Ascending aorta (tissue), 2 donors: ENCODE results near the gene EZR. TPM values are rescaled to one million over a fixed set of nuclear protein-coding genes. Genes with fewer than 3 reads are reported as not detected.

Experiments used
- DNase-seq, 2 donors: peaks; one replicate each; pipeline ENCODE4 v3.0.0-alpha.2; 2019; ENCODE audit warnings: low spot score in 2 of 2
- H3K27ac ChIP-seq, 2 donors: fragments of 200-600 bp; sonication (generic); one replicate each; pipeline ENCODE4 v1.5.1; 2016 to 2017; ENCODE audit warnings: mild to moderate bottlenecking in 1 of 2
- H3K27me3 ChIP-seq: fragments of 200-600 bp; sonication (generic); one replicate; pipeline ENCODE4 v1.5.1; 2017
- H3K36me3 ChIP-seq, 2 donors: fragments of 200-600 bp; sonication (generic); one replicate each; pipeline ENCODE4 v1.5.1; 2016
- H3K4me1 ChIP-seq, 2 donors: fragments of 200-600 bp; sonication (generic); one replicate each; pipeline ENCODE4 v1.5.1; 2016 to 2017; ENCODE audit warnings: mild to moderate bottlenecking in 1 of 2
- H3K4me3 ChIP-seq, 2 donors: fragments of 200-600 bp; sonication (generic); one replicate each; pipeline ENCODE4 v1.5.1; 2016 to 2017; ENCODE audit warnings: mild to moderate bottlenecking in 1 of 2
- H3K9me3 ChIP-seq, 2 donors: fragments of 200-600 bp; sonication (generic); one replicate each; pipeline ENCODE4 v1.5.1; 2016
- CTCF ChIP-seq, 3 experiments: fragments of 200-600 bp in 2 of 3; fragments of 450-650 bp in 1 of 3; sonication (generic) in 2 of 3; IDR thresholded peaks; one replicate each; pipeline ENCODE4 v1.5.1; 2016 to 2019; ENCODE audit warnings: antibody characterized with exemption in 3 of 3, mild to moderate bottlenecking in 1 of 3, moderate library complexity in 1 of 3
- intact Hi-C: fragments of 100-400 bp; cut with DNase I; formaldehyde crosslinking; loops from one replicate; pipeline ENCODE4 v1.15.1; 2023
- total RNA-seq: library from RNA; depleted of rRNA; stranded (reverse); fragments of >200 nt; gene quantifications from one replicate; pipeline ENCODE4 v1.1.0, GENCODE V29; 2016

EZR gene
- total RNA-seq, 1 donor from 2014 or later: 49.7 TPM

GRCh38 chr6:158772851-158773371 lies 46.3 kb downstream of the EZR start:
- no peak for DNase-seq
- Histone ChIP-seq H3K4me1 (no peaks in the 10 kb centered on the region), H3K9me3 (no peaks in the 10 kb centered on the region), H3K27ac (no peak overlapping the region), H3K36me3 (peaks cover 54 to 86% of the 10 kb centered on the region in 2 donors), H3K4me3 (no peak overlapping the region), H3K27me3 (no peaks in the 10 kb centered on the region)
- TF ChIP-seq CTCF (IDR thresholded peaks at IDR 0.05): no peak
- intact Hi-C loops: no loop called here

- no peak for TF ChIP-seq CTCF (IDR thresholded peaks at IDR 0.05)
- H3K4me3 ChIP-seq: no peak overlapping the region
- DNase-seq: no peak
- no peak overlapping the region for H3K27ac ChIP-seq
- peaks cover 57 to 90% of the 10 kb centered on the region in 2 donors for H3K36me3 ChIP-seq
- no peaks in the 10 kb centered on the region for H3K9me3 ChIP-seq
- intact Hi-C loops: no loop called here
- H3K4me1 ChIP-seq: no peaks in the 10 kb centered on the region
- no peaks in the 10 kb centered on the region for H3K27me3 ChIP-seq
Observed at GRCh38 chr6:158772172-158772571, 47.0 kb downstream of the EZR start.

- H3K4me3 ChIP-seq: no peak overlapping the region
- no peaks in the 10 kb centered on the region for H3K4me1 ChIP-seq
- intact Hi-C loops: no loop called here
- H3K36me3 ChIP-seq: peaks cover 62 to 89% of the 10 kb centered on the region in 2 donors
- H3K9me3 ChIP-seq: no peaks in the 10 kb centered on the region
- no peak for TF ChIP-seq CTCF (IDR thresholded peaks at IDR 0.05)
- DNase-seq: no peak
- H3K27ac ChIP-seq: no peak overlapping the region
- no peaks in the 10 kb centered on the region for H3K27me3 ChIP-seq
Observed at GRCh38 chr6:158771399-158772152, 47.6 kb downstream of the EZR start.

- no peak overlapping the region for H3K4me3 ChIP-seq
- no peaks in the 10 kb centered on the region for H3K9me3 ChIP-seq
- DNase-seq: no peak
- intact Hi-C loops: no loop called here
- no peak overlapping the region for H3K27ac ChIP-seq
- no peaks in the 10 kb centered on the region for H3K27me3 ChIP-seq
- no peaks in the 10 kb centered on the region for H3K4me1 ChIP-seq
- H3K36me3 ChIP-seq: peaks cover 56 to 88% of the 10 kb centered on the region in 2 donors
- TF ChIP-seq CTCF (IDR thresholded peaks at IDR 0.05): no peak
Observed at GRCh38 chr6:158770533-158771330, 48.4 kb downstream of the EZR start.

- no peak for DNase-seq
- no peak for TF ChIP-seq CTCF (IDR thresholded peaks at IDR 0.05)
- intact Hi-C loops: no loop called here
- Histone ChIP-seq H3K27ac (no peak overlapping the region), H3K27me3 (no peaks in the 10 kb centered on the region), H3K9me3 (no peaks in the 10 kb centered on the region), H3K4me3 (no peak overlapping the region), H3K36me3 (peaks cover 56 to 88% of the 10 kb centered on the region in 2 donors), H3K4me1 (no peaks in the 10 kb centered on the region)
Observed at GRCh38 chr6:158769771-158770432, 49.3 kb downstream of the EZR start.
